Calu3 (cell line): ENCODE data around the gene ZNF669. TPM values are rescaled to one million over a fixed set of nuclear protein-coding genes. Genes with fewer than 3 reads are reported as not detected.
"Not testable (repeated sequence)": the region's sequence is repeated elsewhere in the genome, so short reads cannot be mapped to it uniquely, and the experiment has no call there.

Experiments used
- Bru-seq: library from RNA; stranded (reverse); fragments of 400-500 nt; gene quantifications from one replicate; lab custom pipeline; 2021; lab: Mats Ljungman, UMichigan
- BruChase-seq, 2 experiments: library from RNA; stranded (reverse); fragments of 400-500 nt; gene quantifications; one replicate each; lab custom pipeline; 2021; lab: Mats Ljungman, UMichigan
- BruUV-seq: library from RNA; stranded (reverse); fragments of 400-500 nt; replicated peaks from 2 replicates; lab custom pipeline; 2021; lab: Mats Ljungman, UMichigan
- CTCF ChIA-PET: fragments of 300-600 bp; sonication (Branson Sonifier 250); formaldehyde crosslinking; loops from one replicate; lab custom pipeline; 2022; ENCODE audit warnings: antibody characterized with exemption; lab: Charles Lee
- DNase-seq: peaks from one replicate; pipeline ENCODE4 v3.0.0; 2022
- H3K27ac Mint-ChIP-seq: one replicate; pipeline ENCODE4 v1.8.0; 2022; ENCODE audit warnings: mixed read lengths; ENCODE audit not compliant: unreplicated experiment
- H3K27me3 Mint-ChIP-seq: one replicate; pipeline ENCODE4 v1.8.0; 2022; ENCODE audit warnings: mixed read lengths; ENCODE audit not compliant: unreplicated experiment
- H3K36me3 Mint-ChIP-seq: one replicate; pipeline ENCODE4 v1.8.0; 2022; ENCODE audit warnings: mild to moderate bottlenecking, moderate library complexity, mixed read lengths; ENCODE audit not compliant: insufficient read depth, unreplicated experiment
- H3K4me1 Mint-ChIP-seq: one replicate; pipeline ENCODE4 v1.8.0; 2022; ENCODE audit warnings: mild to moderate bottlenecking, low read depth, mixed read lengths; ENCODE audit not compliant: unreplicated experiment
- H3K4me3 Mint-ChIP-seq: one replicate; pipeline ENCODE4 v1.8.0; 2022; ENCODE audit warnings: mild to moderate bottlenecking, low read depth, moderate library complexity, mixed read lengths; ENCODE audit not compliant: unreplicated experiment
- H3K9me3 Mint-ChIP-seq: one replicate; pipeline ENCODE4 v1.8.0; 2022; ENCODE audit warnings: low read depth, mixed read lengths; ENCODE audit not compliant: unreplicated experiment
- CTCF ChIP-seq: fragments of 200-600 bp; IDR thresholded peaks from one replicate; pipeline ENCODE4 v1.8.0; 2022; ENCODE audit warnings: antibody characterized with exemption; ENCODE audit not compliant: unreplicated experiment
- intact Hi-C: fragments of 100-400 bp; cut with micrococcal nuclease; formaldehyde crosslinking; loops from one replicate; pipeline ENCODE4 v1.10.0; 2022; ENCODE audit not compliant: unreplicated experiment
- long read RNA-seq: library from polyadenylated mRNA; stranded (forward); transcript quantifications from one replicate; pipeline ENCODE4 v2.0.0, GENCODE V29; 2022
- total RNA-seq: library from RNA; stranded (reverse); gene quantifications from 2 replicates; pipeline ENCODE4 v1.2.3, GENCODE V29; 2022

The ZNF669 gene
- total RNA-seq (8.9 and 10.5 TPM in 2 replicates), Bru-seq, nascent RNA (percentile 83 among the genes with signal in this experiment), BruChase-seq, experiment 1, labeled RNA remaining after a 6-hour chase (percentile 71 among the genes with signal in this experiment), BruChase-seq, experiment 2, labeled RNA remaining after a 2-hour chase (percentile 78 among the genes with signal in this experiment)
- long read RNA-seq, partial matches to known transcripts, result 0 of 4 reads
- long read RNA-seq, other reads (novel, unspliced or antisense), result 1 of 4 reads

- no peak for TF ChIP-seq CTCF
- H3K27me3 Mint-ChIP-seq, result no peaks in the 10 kb centered on the region
These were observed at the start of gene ZNF669 for GRCh38 chr1:247103859-247104591. TSS of gene ZNF669 (minus strand) at chr1:247104356. CDS start at chr1:247104199, 157 bp downstream.

GRCh38 chr1:247147781-247148180, 43.6 kb upstream of the ZNF669 start:
- Mint-ChIP-seq H3K4me1 (no peaks in the 10 kb centered on the region), H3K27ac (no peak overlapping the region), H3K9me3 (peaks cover 22% of the 10 kb centered on the region), H3K36me3 (peaks cover 26% of the 10 kb centered on the region), H3K27me3 (no peaks in the 10 kb centered on the region), H3K4me3 (no peak overlapping the region)
- BruUV-seq, result no TSS peak
- no peak for DNase-seq
- intact Hi-C loops, result no loop called here
- TF ChIP-seq CTCF, result no peak
- CTCF ChIA-PET, result no interaction called here

More at GRCh38 chr1:247103859-247104591, at the start of gene ZNF669:
- Mint-ChIP-seq H3K9me3 (peaks cover 23% of the 10 kb centered on the region), H3K4me3 (peak within 1 kb of the TSS; percentile 93), H3K27ac (peak within 1 kb of the TSS; percentile 89), H3K4me1 (peaks cover 6% of the 10 kb centered on the region), H3K36me3 (peaks cover 24% of the 10 kb centered on the region)
- intact Hi-C loops, result loop anchor here (10.0 kb wide), 1 partner anchor 169 kb away; the partner anchor contains the start of gene AHCTF1
- CTCF ChIA-PET, result no interaction called here
- BruUV-seq, result no TSS peak
- peak; percentile 97 for DNase-seq

GRCh38 chr1:247147120-247147519, 43.0 kb upstream of the ZNF669 start:
- H3K27ac Mint-ChIP-seq, H3K4me3 Mint-ChIP-seq, H3K27me3 Mint-ChIP-seq, CTCF ChIA-PET, intact Hi-C loops, H3K4me1 Mint-ChIP-seq, BruUV-seq, DNase-seq: not testable (repeated sequence)
- peaks cover 23% of the 10 kb centered on the region for H3K36me3 Mint-ChIP-seq
- H3K9me3 Mint-ChIP-seq, result peaks cover 24% of the 10 kb centered on the region

GRCh38 chr1:247146671-247147070, 42.5 kb upstream of the ZNF669 start:
- no peak for DNase-seq
- H3K4me1 Mint-ChIP-seq, result no peaks in the 10 kb centered on the region
- peaks cover 24% of the 10 kb centered on the region for H3K9me3 Mint-ChIP-seq
- no TSS peak for BruUV-seq
- intact Hi-C loops, result no loop called here
- H3K36me3 Mint-ChIP-seq, result peaks cover 23% of the 10 kb centered on the region
- CTCF ChIA-PET, result no interaction called here
- TF ChIP-seq CTCF, result peak; percentile 20
- H3K4me3 Mint-ChIP-seq, result no peak overlapping the region
- no peaks in the 10 kb centered on the region for H3K27me3 Mint-ChIP-seq
- no peak overlapping the region for H3K27ac Mint-ChIP-seq
